A172 (cell line): ENCODE measurements around the gene LMF1. TPM values are rescaled to one million over a fixed set of nuclear protein-coding genes. Genes with fewer than 3 reads are reported as not detected.
"Not testable (repeated sequence)": the region's sequence is repeated elsewhere in the genome, so short reads cannot be mapped to it uniquely, and the experiment has no call there.

ENCODE experiments used
- DNase-seq: peaks from one replicate; pipeline ENCODE4 v3.0.0-alpha.2; 2015; ENCODE audit warnings: low spot score
- total RNA-seq: library from RNA; depleted of rRNA; stranded (reverse); fragments of >200 nt; shearing (Covaris generic); gene quantifications from 2 replicates; pipeline ENCODE4 v1.2.3, GENCODE V29; 2014

Gene LMF1
- total RNA-seq, 1 experiment from 2014 or later = 14.1 TPM

- DNase-seq = no peak
These were observed 120.1 kb downstream of the LMF1 start for GRCh38 chr16:850668-851067.

GRCh38 chr16:848510-849253, 122.1 kb downstream of the LMF1 start:
- DNase-seq = no peak

GRCh38 chr16:847681-848445, 122.9 kb downstream of the LMF1 start:
- no peak for DNase-seq

GRCh38 chr16:847151-847550, 123.6 kb downstream of the LMF1 start:
- DNase-seq = no peak

- DNase-seq = no peak
These were observed 125.4 kb downstream of the LMF1 start for GRCh38 chr16:845351-845745.

GRCh38 chr16:844638-845350, 126.0 kb downstream of the LMF1 start:
- DNase-seq = no peak

GRCh38 chr16:843771-844170, 127.0 kb downstream of the LMF1 start:
- no peak for DNase-seq

- DNase-seq = no peak
These were observed 127.8 kb downstream of the LMF1 start for GRCh38 chr16:842711-843560.

- DNase-seq = no peak
These were observed 128.7 kb downstream of the LMF1 start for GRCh38 chr16:842061-842476.

- no peak for DNase-seq
These were observed 129.2 kb downstream of the LMF1 start for GRCh38 chr16:841455-842060.

- no peak for DNase-seq
These were observed 130.0 kb downstream of the LMF1 start for GRCh38 chr16:840561-841454.

- no peak for DNase-seq
These were observed 131.0 kb downstream of the LMF1 start for GRCh38 chr16:839643-840408.

- no peak for DNase-seq
These were observed 132.0 kb downstream of the LMF1 start for GRCh38 chr16:838741-839140.

GRCh38 chr16:836822-837221, 134.0 kb downstream of the LMF1 start:
- DNase-seq = not testable (repeated sequence)

- DNase-seq = no peak
These were observed 134.6 kb downstream of the LMF1 start for GRCh38 chr16:836221-836620.

GRCh38 chr16:835373-835772, 135.4 kb downstream of the LMF1 start:
- no peak for DNase-seq

GRCh38 chr16:833411-833810, 137.4 kb downstream of the LMF1 start:
- DNase-seq = no peak

- no peak for DNase-seq
These were observed 138.0 kb downstream of the LMF1 start for GRCh38 chr16:832652-833336.
